Putamen (tissue), 1 donor: ENCODE data around the gene OPCML.
"Not testable (repeated sequence)": the region's sequence is repeated elsewhere in the genome, so short reads cannot be mapped to it uniquely, and the experiment has no call there.

Source experiments
- DNase-seq: peaks from one replicate; pipeline ENCODE4 v3.0.0-alpha.2; 2016; ENCODE audit warnings: low spot score

The OPCML gene

DNA sequence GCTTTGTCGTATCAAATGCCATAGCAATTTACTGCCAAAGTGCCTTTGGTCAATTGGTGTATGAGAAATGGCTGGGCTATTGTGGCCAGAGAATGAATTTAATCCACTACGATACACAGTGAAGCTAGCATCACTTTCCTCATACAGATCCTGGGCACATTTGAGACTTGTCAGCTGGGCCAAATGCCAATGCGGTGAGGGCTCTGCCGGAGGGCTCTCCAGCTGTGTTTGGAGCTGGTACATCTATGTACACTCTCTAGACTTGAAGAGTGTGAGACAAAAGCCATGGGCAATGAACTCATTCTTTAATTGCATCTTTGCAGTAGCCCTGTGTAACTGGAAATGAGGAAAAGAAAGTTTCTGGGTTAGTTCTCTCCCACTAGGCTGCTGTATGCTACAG is 1109.0 kb downstream of the OPCML start:
- DNase-seq = no peak

GRCh38 chr11:132422722-132423121 is 1109.6 kb downstream of the OPCML start:
- DNase-seq = no peak

- DNase-seq = no peak
Observed at GRCh38 chr11:132421555-132421954, 1110.7 kb downstream of the OPCML start.

GRCh38 chr11:132414451-132414850 is 1117.8 kb downstream of the OPCML start:
- DNase-seq = no peak

- no peak for DNase-seq
Observed at GRCh38 chr11:132410383-132410782, 1121.9 kb downstream of the OPCML start.

DNA sequence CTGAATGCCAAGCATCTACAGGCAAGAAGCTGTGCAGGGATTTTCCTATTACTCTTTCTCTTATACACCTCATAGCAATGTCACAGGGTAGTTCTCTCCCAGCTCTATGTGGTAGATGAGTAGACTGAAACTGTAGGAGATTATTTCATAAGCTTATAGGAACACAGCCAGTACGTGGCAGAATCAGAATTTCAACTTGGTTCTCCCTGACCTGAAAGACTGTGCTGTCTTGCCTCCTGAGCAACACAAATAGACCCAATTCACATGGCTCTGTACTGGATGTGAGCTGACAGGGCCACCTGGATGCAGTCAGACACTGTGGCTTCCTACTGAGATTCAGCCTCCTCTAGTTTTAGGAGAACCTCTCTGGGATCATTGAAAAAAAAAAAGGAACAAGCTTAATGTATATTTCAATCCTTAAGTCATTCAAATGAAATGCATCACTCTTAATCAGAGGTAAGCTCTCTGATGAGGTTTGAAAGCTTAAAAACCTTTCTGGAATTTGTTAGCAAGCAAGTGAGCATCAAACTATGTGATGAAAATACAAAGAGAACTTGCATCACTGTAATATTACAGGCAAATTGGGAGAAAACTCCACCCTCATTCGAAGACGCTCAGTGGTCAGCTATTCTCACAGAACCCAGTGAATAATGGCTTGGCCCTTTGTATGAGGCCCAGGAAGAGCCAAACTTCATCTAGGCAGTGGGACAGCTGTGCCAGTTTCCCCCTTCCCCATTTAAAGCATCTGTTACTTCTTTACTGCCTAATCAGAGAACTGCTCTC is 1122.5 kb downstream of the OPCML start:
- no peak for DNase-seq

DNA sequence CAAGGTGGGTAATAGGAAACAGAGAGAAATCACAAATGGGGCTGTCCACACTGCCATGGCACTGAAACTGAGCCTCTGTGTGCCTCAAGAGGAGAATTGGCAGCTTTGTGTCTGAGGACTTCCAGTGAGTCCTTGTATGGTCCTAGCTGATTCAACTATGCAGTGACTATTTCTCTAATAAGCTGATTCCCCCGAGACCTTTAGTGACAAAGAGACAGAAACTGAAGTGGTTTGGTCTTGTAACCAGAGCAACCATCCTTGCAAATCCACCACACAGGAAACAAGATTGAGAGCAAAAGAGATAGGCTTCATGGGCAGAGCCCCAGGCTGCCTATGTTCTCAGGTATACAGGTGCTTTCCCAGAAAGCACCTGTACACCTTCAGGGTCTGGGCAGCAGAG is 1123.4 kb downstream of the OPCML start:
- no peak for DNase-seq

DNA sequence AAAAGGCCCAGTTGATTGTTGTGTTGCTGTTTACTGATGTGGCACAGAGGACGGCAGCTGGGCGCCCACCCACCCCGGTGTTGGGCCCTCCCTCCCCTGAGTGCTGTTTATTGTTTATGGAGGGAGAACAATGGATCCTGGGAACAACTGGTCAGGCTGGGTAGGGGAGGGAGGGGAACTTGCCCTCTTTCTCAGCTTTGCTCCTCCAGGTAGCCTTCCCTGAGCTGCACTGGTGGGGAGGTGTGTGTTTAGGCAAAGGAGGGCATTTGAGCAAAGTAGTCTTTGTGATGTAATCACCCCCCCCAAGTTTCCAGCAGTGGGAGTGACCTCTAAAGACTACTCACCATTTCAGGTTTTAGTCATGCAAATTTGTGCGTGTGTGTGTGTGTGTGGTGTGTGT is 1126.6 kb downstream of the OPCML start:
- no peak for DNase-seq

GRCh38 chr11:132402071-132402684 is 1130.1 kb downstream of the OPCML start:
- peak; percentile 70 for DNase-seq

- DNase-seq = no peak
Observed at GRCh38 chr11:132396318-132396717, 1136.0 kb downstream of the OPCML start.

- DNase-seq = no peak
Observed at GRCh38 chr11:132395434-132395833, 1136.9 kb downstream of the OPCML start.

DNA sequence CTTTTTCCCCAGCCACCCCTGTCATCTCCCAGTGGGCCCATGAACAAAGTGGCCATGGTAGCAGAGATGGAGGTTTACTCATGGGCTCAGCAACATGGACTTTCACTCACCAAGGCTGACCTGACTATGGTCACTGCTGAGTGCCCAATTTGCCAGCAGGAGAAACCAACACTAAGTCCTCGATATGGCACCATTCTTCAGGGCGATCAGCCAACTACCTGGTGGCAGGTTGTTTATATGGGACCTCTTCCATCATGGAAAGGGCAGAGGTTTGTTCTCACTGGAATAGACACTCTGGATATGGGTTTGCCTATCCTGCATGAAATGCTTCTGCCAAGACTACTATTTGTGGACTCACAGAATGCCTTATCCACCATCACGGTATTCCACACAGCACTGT is 1152.8 kb downstream of the OPCML start:
- no peak for DNase-seq

DNA sequence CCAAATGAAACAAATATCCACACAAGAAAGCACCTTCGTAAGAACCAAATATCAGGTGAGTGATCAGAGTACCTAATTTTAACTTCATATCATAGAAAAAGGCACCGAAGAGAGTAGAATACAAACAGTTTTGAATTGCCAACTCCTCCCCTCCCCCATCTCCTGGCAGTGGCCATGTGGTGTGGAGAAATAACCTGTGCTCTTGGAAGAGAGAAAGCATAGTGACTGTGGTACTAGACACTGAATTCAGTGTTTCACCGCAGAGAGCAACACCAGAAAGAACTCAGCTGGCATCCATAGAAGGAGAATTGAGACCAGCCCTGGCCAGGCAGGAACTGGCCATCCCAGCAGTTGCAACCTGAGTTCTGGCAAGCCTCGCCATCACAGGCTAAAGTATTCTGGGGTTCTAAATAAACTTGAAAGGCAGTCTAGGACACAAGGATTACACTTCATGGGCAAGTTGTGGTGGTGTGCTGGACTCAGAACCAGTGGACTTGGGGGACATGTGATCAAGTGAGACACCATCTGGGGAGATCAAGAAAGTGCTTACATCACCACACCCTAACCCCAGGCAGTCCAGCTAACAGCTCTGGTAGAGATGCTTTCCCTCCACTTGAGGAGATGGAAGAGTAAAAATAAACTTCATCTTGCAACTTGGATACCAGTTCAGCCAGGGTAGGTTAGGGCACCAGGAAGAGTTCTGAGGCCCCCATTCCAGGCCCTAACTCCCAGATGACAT is 1158.7 kb downstream of the OPCML start:
- DNase-seq = no peak

DNA sequence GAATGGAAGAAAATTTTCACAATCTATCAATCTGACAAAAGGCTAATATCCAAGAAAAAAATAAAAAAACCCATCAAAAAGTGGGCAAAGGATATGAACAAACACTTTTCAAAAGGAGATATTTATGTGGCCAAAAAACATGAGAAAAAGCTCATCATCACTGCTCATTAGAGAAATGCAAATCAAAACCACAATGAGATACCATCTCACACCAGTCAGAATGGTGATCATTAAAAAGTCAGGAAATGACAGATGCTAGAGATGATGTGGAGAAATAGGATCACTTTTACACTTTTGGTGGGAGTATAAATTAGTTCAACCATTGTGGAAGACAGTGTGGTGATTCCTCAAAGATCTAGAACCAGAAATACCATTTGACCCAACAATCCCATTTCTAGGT is 1162.2 kb downstream of the OPCML start:
- DNase-seq = not testable (repeated sequence)

DNA sequence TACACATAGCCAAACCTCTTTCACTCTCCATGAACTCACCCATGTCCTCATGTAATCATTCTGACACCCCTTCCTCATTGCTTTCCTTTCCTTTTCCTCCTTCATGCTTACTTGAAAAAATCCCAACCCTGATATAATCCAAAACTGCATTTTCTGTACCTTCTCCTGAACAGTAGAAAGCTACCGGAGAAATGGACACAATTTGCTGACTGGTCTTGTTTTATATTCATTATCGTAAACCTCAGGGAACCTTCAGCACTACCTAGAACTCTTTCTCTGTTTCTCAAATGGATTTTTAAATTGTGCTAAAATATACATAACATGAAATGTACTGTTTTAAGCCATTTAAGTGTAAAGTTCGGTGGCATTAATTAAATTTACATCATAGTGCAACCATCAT is 1165.0 kb downstream of the OPCML start:
- no peak for DNase-seq

- no peak for DNase-seq
Observed at GRCh38 chr11:132365650-132366049, 1166.7 kb downstream of the OPCML start.
